ENCODE measurements around the gene RPTOR.

DNA sequence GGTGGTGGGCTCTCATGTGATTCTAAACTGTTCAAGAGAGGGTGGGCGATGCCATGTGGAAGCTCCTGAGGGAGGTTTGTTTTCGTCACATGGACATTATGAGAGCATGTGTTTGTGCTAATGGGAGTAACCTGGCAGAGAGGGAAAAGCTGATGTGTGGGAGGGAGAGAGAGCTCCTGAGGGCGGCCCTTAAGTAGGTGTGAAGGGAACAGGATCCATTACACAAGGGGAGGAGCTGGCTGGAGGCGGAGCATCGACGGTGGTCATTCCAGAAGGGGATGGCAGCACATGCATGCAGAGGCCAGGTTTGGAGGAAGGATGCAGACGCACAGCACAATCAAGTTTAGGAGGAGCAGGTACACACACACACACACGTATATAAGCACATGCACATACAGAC, 197.5 kb downstream of the RPTOR start:
- TF ChIP-seq, protein P1, sequence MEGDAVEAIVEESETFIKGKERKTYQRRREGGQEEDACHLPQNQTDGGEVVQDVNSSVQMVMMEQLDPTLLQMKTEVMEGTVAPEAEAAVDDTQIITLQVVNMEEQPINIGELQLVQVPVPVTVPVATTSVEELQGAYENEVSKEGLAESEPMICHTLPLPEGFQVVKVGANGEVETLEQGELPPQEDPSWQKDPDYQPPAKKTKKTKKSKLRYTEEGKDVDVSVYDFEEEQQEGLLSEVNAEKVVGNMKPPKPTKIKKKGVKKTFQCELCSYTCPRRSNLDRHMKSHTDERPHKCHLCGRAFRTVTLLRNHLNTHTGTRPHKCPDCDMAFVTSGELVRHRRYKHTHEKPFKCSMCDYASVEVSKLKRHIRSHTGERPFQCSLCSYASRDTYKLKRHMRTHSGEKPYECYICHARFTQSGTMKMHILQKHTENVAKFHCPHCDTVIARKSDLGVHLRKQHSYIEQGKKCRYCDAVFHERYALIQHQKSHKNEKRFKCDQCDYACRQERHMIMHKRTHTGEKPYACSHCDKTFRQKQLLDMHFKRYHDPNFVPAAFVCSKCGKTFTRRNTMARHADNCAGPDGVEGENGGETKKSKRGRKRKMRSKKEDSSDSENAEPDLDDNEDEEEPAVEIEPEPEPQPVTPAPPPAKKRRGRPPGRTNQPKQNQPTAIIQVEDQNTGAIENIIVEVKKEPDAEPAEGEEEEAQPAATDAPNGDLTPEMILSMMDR (IDR thresholded peaks at IDR 0.05; ENCODE audit: low read length): no peak
- TF ChIP-seq EZH2 (IDR thresholded peaks at IDR 0.05; ENCODE audit: borderline replicate concordance, low read length): no peak

Data from OCI-LY1 (cell line).